IMR-90 (cell line): ENCODE measurements around the gene ASMTL. TPM values are rescaled to one million over a fixed set of nuclear protein-coding genes. Genes with fewer than 3 reads are reported as not detected.

Source experiments
- ATAC-seq: fragments of 200-7000 bp; cut with Tn5 transposase; 2 replicates; pipeline ENCODE4 v1.9.1; 2020; ENCODE audit warnings: low read depth, mild to moderate bottlenecking, moderate library complexity
- BruUV-seq: library from RNA; stranded (reverse); fragments of 400-500 nt; replicated peaks from 2 replicates; lab custom pipeline; 2021; lab: Mats Ljungman, UMichigan
- CTCF ChIA-PET: fragments of 300-600 bp; formaldehyde crosslinking; extraction: SDS; loops from one replicate; lab custom pipeline; 2021; ENCODE audit warnings: antibody characterized with exemption; lab: Yijun Ruan, JAX
- POLR2A ChIA-PET: fragments of 300-600 bp; sonication (Branson Sonifier 250); formaldehyde crosslinking; loops from one replicate; lab custom pipeline; 2022; ENCODE audit warnings: antibody characterized with exemption; ENCODE audit not compliant: unreplicated experiment; lab: Charles Lee
- DNase-seq: peaks from one replicate; pipeline ENCODE4 v3.0.0; 2013
- H2AFZ ChIP-seq: replicated peaks from 2 replicates; pipeline ENCODE3; 2013; ENCODE audit warnings: low read length, mild to moderate bottlenecking; ENCODE audit not compliant: poor library complexity
- H2AK5ac ChIP-seq: 2 replicates; pipeline ENCODE4 v1.6.1; 2013; ENCODE audit warnings: low read depth, low read length, inconsistent platforms
- H2AK9ac ChIP-seq: replicated peaks from 2 replicates; pipeline ENCODE3; 2013; ENCODE audit warnings: mild to moderate bottlenecking, low read depth, low read length, moderate library complexity; ENCODE audit not compliant: poor library complexity
- H2BK120ac ChIP-seq: 2 replicates; pipeline ENCODE4 v1.6.1; 2013; ENCODE audit warnings: low read depth, low read length, inconsistent platforms
- H2BK15ac ChIP-seq: 3 replicates; pipeline ENCODE4 v1.6.1; 2013; ENCODE audit warnings: low read depth, low read length, inconsistent platforms
- H2BK20ac ChIP-seq: 2 replicates; pipeline ENCODE4 v1.6.1; 2013; ENCODE audit warnings: low read depth, mild to moderate bottlenecking, inconsistent platforms, low read length, moderate library complexity
- H2BK5ac ChIP-seq: 2 replicates; pipeline ENCODE4 v1.6.1; 2013; ENCODE audit warnings: mild to moderate bottlenecking, low read depth, low read length, inconsistent platforms; ENCODE audit not compliant: poor library complexity, severe bottlenecking
- H3K14ac ChIP-seq: replicated peaks from 2 replicates; pipeline ENCODE4 v1.6.1; 2013; ENCODE audit warnings: low read depth, low read length, inconsistent platforms
- H3K18ac ChIP-seq: 2 replicates; pipeline ENCODE4 v1.6.1; 2013; ENCODE audit warnings: low read depth, low read length, control low read depth
- H3K23ac ChIP-seq: 2 replicates; pipeline ENCODE4 v1.6.1; 2013; ENCODE audit warnings: low read depth, low read length, inconsistent platforms
- H3K27ac ChIP-seq: 2 replicates; pipeline ENCODE4 v1.5.1; 2013; ENCODE audit warnings: mild to moderate bottlenecking, control low read depth, low read length; ENCODE audit not compliant: insufficient read depth
- H3K27me3 ChIP-seq: 2 replicates; pipeline ENCODE4 v1.6.1; 2013; ENCODE audit warnings: low read length; ENCODE audit not compliant: control insufficient read depth, insufficient read depth
- H3K36me3 ChIP-seq: 2 replicates; pipeline ENCODE4 v1.6.1; 2013; ENCODE audit warnings: low read length, mixed read lengths; ENCODE audit not compliant: control insufficient read depth, insufficient read depth
- H3K4ac ChIP-seq: 2 replicates; pipeline ENCODE4 v1.6.1; 2013; ENCODE audit warnings: low read depth, low read length, inconsistent platforms
- H3K4me1 ChIP-seq: 2 replicates; pipeline ENCODE4 v1.6.1; 2013; ENCODE audit warnings: low read length, mixed read lengths; ENCODE audit not compliant: control insufficient read depth, insufficient read depth
- H3K4me2 ChIP-seq: 2 replicates; pipeline ENCODE4 v1.6.1; 2013; ENCODE audit warnings: low read depth, mild to moderate bottlenecking, control low read depth, low read length, moderate library complexity
- H3K4me3 ChIP-seq: 2 replicates; pipeline ENCODE4 v1.5.1; 2013; ENCODE audit warnings: low read depth, mild to moderate bottlenecking, control low read depth, low read length, moderate library complexity; ENCODE audit not compliant: insufficient read depth
- H3K56ac ChIP-seq: 2 replicates; pipeline ENCODE4 v1.6.1; 2013; ENCODE audit warnings: low read length, inconsistent platforms; ENCODE audit not compliant: insufficient read depth; ENCODE audit errors: extremely low read depth
- H3K79me1 ChIP-seq, 2 experiments: 2 replicates each; pipeline ENCODE4 v1.6.1; 2013; ENCODE audit warnings: low read length in 2 of 2, inconsistent platforms in 1 of 2, low read depth in 1 of 2
- H3K9ac ChIP-seq: 2 replicates; pipeline ENCODE4 v1.6.1; 2013; ENCODE audit warnings: low read depth, low read length, control low read depth
- H3K9me1 ChIP-seq: 2 replicates; pipeline ENCODE4 v1.6.1; 2013; ENCODE audit warnings: low read length, inconsistent platforms; ENCODE audit not compliant: insufficient read depth
- H3K9me3 ChIP-seq: 2 replicates; pipeline ENCODE4 v1.6.1; 2013; ENCODE audit warnings: low read length; ENCODE audit not compliant: control insufficient read depth, insufficient read depth
- H4K20me1 ChIP-seq: 2 replicates; pipeline ENCODE4 v1.6.1; 2013; ENCODE audit warnings: low read length, inconsistent platforms; ENCODE audit not compliant: insufficient read depth
- H4K5ac ChIP-seq: 2 replicates; pipeline ENCODE4 v1.6.1; 2013; ENCODE audit warnings: mild to moderate bottlenecking, low read depth, low read length, control low read depth
- H4K8ac ChIP-seq, 2 experiments: 2 replicates each; pipeline ENCODE4 v1.6.1; 2013; ENCODE audit warnings: low read depth in 2 of 2, low read length in 2 of 2, control low read depth in 1 of 2, inconsistent platforms in 1 of 2
- H4K91ac ChIP-seq: 2 replicates; pipeline ENCODE4 v1.6.1; 2013; ENCODE audit warnings: low read depth, low read length, inconsistent platforms; ENCODE audit not compliant: insufficient read depth
- BHLHE40 ChIP-seq: fragments of 150-350 bp; IDR thresholded peaks from 2 replicates; pipeline ENCODE4 v1.6.1; 2016; ENCODE audit warnings: mild to moderate bottlenecking, low read depth, low read length
- CEBPB ChIP-seq: IDR thresholded peaks from 2 replicates; pipeline ENCODE4 v1.6.1; 2012; ENCODE audit warnings: low read depth, low read length, improper control_type of control experiment
- FOS ChIP-seq: fragments of 150-350 bp; IDR thresholded peaks from 2 replicates; pipeline ENCODE4 v1.6.1; 2016; ENCODE audit warnings: low read depth, low read length
- MAFK ChIP-seq: IDR thresholded peaks from 2 replicates; pipeline ENCODE4 v1.6.1; 2012; ENCODE audit warnings: low read depth, low read length, improper control_type of control experiment
- MAZ ChIP-seq: IDR thresholded peaks from 2 replicates; pipeline ENCODE4 v1.6.1; 2012; ENCODE audit warnings: low read depth, mild to moderate bottlenecking, low read length, improper control_type of control experiment, moderate library complexity, borderline replicate concordance
- MXI1 ChIP-seq: IDR thresholded peaks from 2 replicates; pipeline ENCODE4 v1.6.1; 2012; ENCODE audit warnings: low read depth, mild to moderate bottlenecking, low read length, moderate library complexity, borderline replicate concordance
- NFE2L2 ChIP-seq: fragments of 150-350 bp; IDR thresholded peaks from 2 replicates; pipeline ENCODE4 v1.6.1; 2016; ENCODE audit warnings: low read depth, mild to moderate bottlenecking, low read length
- RCOR1 ChIP-seq: IDR thresholded peaks from 2 replicates; pipeline ENCODE4 v1.6.1; 2012; ENCODE audit warnings: mild to moderate bottlenecking, low read length, improper control_type of control experiment; ENCODE audit not compliant: insufficient replicate concordance
- RFX5 ChIP-seq: IDR thresholded peaks from 2 replicates; pipeline ENCODE4 v1.8.0; 2012; ENCODE audit warnings: low read depth, mild to moderate bottlenecking, low read length, moderate library complexity
- SMC3 ChIP-seq: fragments of 150-350 bp; IDR thresholded peaks from 2 replicates; pipeline ENCODE4 v1.6.1; 2016; ENCODE audit warnings: low read depth, mild to moderate bottlenecking, antibody characterized with exemption, low read length, moderate library complexity
- WGBS, 2 experiments: methylation state at CpG; one replicate each; pipeline versions ENCODE4 v1.1.5 to v1.1.7; 2013; ENCODE audit warnings: missing lambda C conversion rate in 2 of 2; ENCODE audit not compliant: insufficient read length in 1 of 2; ENCODE audit errors: extremely low coverage in 2 of 2; 5-methylcytosine and 5-hydroxymethylcytosine counted together
- dilution Hi-C: fragments of 300-500 bp; cut with HindIII; formaldehyde crosslinking; loops from one replicate; pipeline ENCODE4 v1.14.3; 2018; ENCODE audit warnings: low sequenced_read_pairs; ENCODE audit not compliant: unreplicated experiment
- in situ Hi-C: fragments of 300-500 bp; cut with MboI; formaldehyde crosslinking; loops from 3 replicates; pipeline ENCODE4 v1.14.3; 2019; ENCODE audit warnings: low sequenced_read_pairs, inconsistent platforms, mixed read lengths
- intact Hi-C: fragments of 100-400 bp; cut with micrococcal nuclease; formaldehyde crosslinking; loops from 2 replicates; pipeline ENCODE4 v1.10.0; 2022
- polyA plus RNA-seq, 3 experiments: library from polyadenylated mRNA; depleted of rRNA; stranded (reverse); fragments of >200 nt; gene quantifications; 2 replicates each; pipeline ENCODE4 v1.2.3, GENCODE V29; 2012; ENCODE audit warnings: low replicate concordance in 1 of 3
- total RNA-seq: library from RNA; depleted of rRNA; stranded (reverse); fragments of >200 nt; gene quantifications from 2 replicates; pipeline ENCODE4 v1.2.3, GENCODE V29; 2012
- TF ChIP-seq, protein P1 (sequence below): fragments of 150-350 bp; IDR thresholded peaks from 2 replicates; pipeline ENCODE4 v1.6.1; 2016; ENCODE audit warnings: low read depth, mild to moderate bottlenecking, low read length, moderate library complexity, borderline replicate concordance

The ASMTL gene
- total and polyA plus RNA-seq, 2 of the 4 experiments (the other 2 are of a cell fraction): 13.4 to 33.4 TPM

- POLR2A ChIA-PET: no interaction called here
- in situ Hi-C loops: no loop called here
These were observed 9.1 kb downstream of the ASMTL start for GRCh38 chrX:1443496-1444075.

More at GRCh38 chrX:1443496-1444075, 9.1 kb downstream of the ASMTL start:
- no peak overlapping the region for H4K91ac ChIP-seq
- no peak overlapping the region for H3K4ac ChIP-seq
- ATAC-seq: no peak
- H3K27ac ChIP-seq: no peak overlapping the region
- H3K9me3 ChIP-seq: peaks cover 7% of the 10 kb centered on the region; the same call in 1 of the 2 replicates
- no peak overlapping the region for H2AK5ac ChIP-seq
- no peaks in the 10 kb centered on the region for H3K4me1 ChIP-seq
- intact Hi-C loops: loop anchor here (10.0 kb wide), 1 partner anchor 49 kb away; the partner anchor contains the start of gene SLC25A6
- no peak overlapping the region for H3K14ac ChIP-seq
- no peak overlapping the region for H4K8ac ChIP-seq
- dilution Hi-C loops: no loop called here
- H3K18ac ChIP-seq: no peak overlapping the region
- H3K79me1 ChIP-seq: peaks cover 7 to 23% of the 10 kb centered on the region in 2 experiments; a peak in 3 of 4 replicates
- H4K20me1 ChIP-seq: no peaks in the 10 kb centered on the region; the same call in 1 of the 2 replicates
- no peak overlapping the region for H2AK9ac ChIP-seq
- H3K4me2 ChIP-seq: no peak overlapping the region
- H3K9ac ChIP-seq: no peak overlapping the region
- H3K23ac ChIP-seq: no peak overlapping the region
- H2BK120ac ChIP-seq: no peak overlapping the region
- TF ChIP-seq MXI1: no peak
- no peak for TF ChIP-seq MAZ
- TF ChIP-seq, protein P1, sequence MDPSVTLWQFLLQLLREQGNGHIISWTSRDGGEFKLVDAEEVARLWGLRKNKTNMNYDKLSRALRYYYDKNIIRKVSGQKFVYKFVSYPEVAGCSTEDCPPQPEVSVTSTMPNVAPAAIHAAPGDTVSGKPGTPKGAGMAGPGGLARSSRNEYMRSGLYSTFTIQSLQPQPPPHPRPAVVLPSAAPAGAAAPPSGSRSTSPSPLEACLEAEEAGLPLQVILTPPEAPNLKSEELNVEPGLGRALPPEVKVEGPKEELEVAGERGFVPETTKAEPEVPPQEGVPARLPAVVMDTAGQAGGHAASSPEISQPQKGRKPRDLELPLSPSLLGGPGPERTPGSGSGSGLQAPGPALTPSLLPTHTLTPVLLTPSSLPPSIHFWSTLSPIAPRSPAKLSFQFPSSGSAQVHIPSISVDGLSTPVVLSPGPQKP: no peak
- TF ChIP-seq BHLHE40: no peak
- TF ChIP-seq FOS: no peak
- no peak for TF ChIP-seq RCOR1
- no peak for TF ChIP-seq MAFK
- no peak for TF ChIP-seq RFX5
- no peak for TF ChIP-seq CEBPB
- no peak for TF ChIP-seq NFE2L2
- no peak for TF ChIP-seq SMC3
- BruUV-seq: no TSS peak
- no peak overlapping the region for H3K56ac ChIP-seq
- no peak overlapping the region for H3K4me3 ChIP-seq
- no peaks in the 10 kb centered on the region for H3K9me1 ChIP-seq
- CTCF ChIA-PET: no interaction called here
- 83% methylated on average over 15 of the region's 26 CpGs; no CpG with 5 or more reads in 1 of the 2 experiments for WGBS, 2 experiments
- no peaks in the 10 kb centered on the region for H3K27me3 ChIP-seq
- no peak for DNase-seq
- H2BK15ac ChIP-seq: no peak overlapping the region
- no peak overlapping the region for H2BK5ac ChIP-seq
- H2BK20ac ChIP-seq: no peak overlapping the region
- H3K36me3 ChIP-seq: peaks cover 18% of the 10 kb centered on the region
- H4K5ac ChIP-seq: no peak overlapping the region
- H2AFZ ChIP-seq: no peak overlapping the region
